GM12878 (cell line): ENCODE data around the gene SEPHS2. TPM values are rescaled to one million over a fixed set of nuclear protein-coding genes. Genes with fewer than 3 reads are reported as not detected.

Source experiments
- ATAC-seq: fragments of 200-7000 bp; cut with Tn5 transposase; 3 replicates; pipeline ENCODE4 v1.9.1; 2020; ENCODE audit warnings: mild to moderate bottlenecking, moderate library complexity
- BruUV-seq: library from RNA; stranded (reverse); fragments of 400-500 nt; replicated peaks from 2 replicates; lab custom pipeline; 2021; lab: Mats Ljungman, UMichigan
- CTCF ChIA-PET: fragments of 300-600 bp; sonication (Branson Sonifier 250); formaldehyde crosslinking; extraction: SDS; loops from one replicate; lab custom pipeline; 2021; ENCODE audit warnings: inconsistent platforms; lab: Yijun Ruan, JAX
- POLR2A ChIA-PET: fragments of 350-600 bp; formaldehyde crosslinking; extraction: SDS; loops from one replicate; lab custom pipeline; 2021; ENCODE audit warnings: inconsistent platforms; lab: Charles Lee
- RAD21 ChIA-PET: fragments of 300-600 bp; sonication (Branson Sonifier 250); formaldehyde crosslinking; loops from one replicate; lab custom pipeline; 2023; ENCODE audit warnings: antibody characterized with exemption; ENCODE audit not compliant: unreplicated experiment; lab: Charles Lee
- SMC1A ChIA-PET: fragments of 300-600 bp; sonication (Branson Sonifier 250); formaldehyde crosslinking; loops from one replicate; lab custom pipeline; 2023; ENCODE audit not compliant: unreplicated experiment, uncharacterized antibody; lab: Charles Lee
- DNase-seq: peaks from one replicate; pipeline ENCODE4 v3.0.0-alpha.2; 2011; ENCODE audit warnings: low read depth, low spot score
- FAIRE-seq: peaks from 3 replicates; lab custom pipeline; 2011; peaks lifted over from hg19 to GRCh38; lab: Jason Lieb, UNC
- H2AFZ ChIP-seq: 2 replicates; pipeline ENCODE4 v1.6.0; 2011; ENCODE audit warnings: low read depth, low read length, control low read depth; ENCODE audit not compliant: control insufficient read depth
- H3K27ac ChIP-seq: 2 replicates; pipeline ENCODE4 v1.5.1; 2011; ENCODE audit warnings: control low read depth; ENCODE audit not compliant: control insufficient read depth, insufficient read depth
- H3K27me3 ChIP-seq, 2 experiments: replicated peaks in 1 of 2; 2 replicates each; pipeline versions ENCODE4 v1.6.0 to v1.6.1; 2011; ENCODE audit warnings: low read length in 1 of 2; ENCODE audit not compliant: control insufficient read depth in 2 of 2, insufficient read depth in 2 of 2
- H3K36me3 ChIP-seq, 2 experiments: 2 replicates each; pipeline ENCODE4 v1.5.1; 2011; ENCODE audit warnings: low read length in 1 of 2; ENCODE audit not compliant: control insufficient read depth in 2 of 2, insufficient read depth in 2 of 2
- H3K4me1 ChIP-seq: 2 replicates; pipeline ENCODE4 v1.6.1; 2011; ENCODE audit warnings: mild to moderate bottlenecking, low read length, moderate library complexity, mixed read lengths; ENCODE audit not compliant: control insufficient read depth, insufficient read depth
- H3K4me2 ChIP-seq: 2 replicates; pipeline ENCODE4 v1.6.0; 2011; ENCODE audit warnings: control low read depth; ENCODE audit not compliant: control insufficient read depth, insufficient read depth
- H3K4me3 ChIP-seq: fragments of 200-600 bp; sonication (generic); 2 replicates; pipeline ENCODE4 v1.5.1; 2016
- H3K79me2 ChIP-seq: 2 replicates; pipeline ENCODE4 v1.6.0; 2011; ENCODE audit warnings: low read length; ENCODE audit not compliant: control insufficient read depth, insufficient read depth
- H3K9ac ChIP-seq: 2 replicates; pipeline ENCODE4 v1.8.0; 2011; ENCODE audit warnings: low read length, control low read depth, mixed read lengths; ENCODE audit not compliant: control insufficient read depth, insufficient read depth
- H3K9me3 ChIP-seq: replicated peaks from 3 replicates; pipeline ENCODE4 v1.5.1; 2011; ENCODE audit warnings: mild to moderate bottlenecking, low read length; ENCODE audit not compliant: control insufficient read depth, insufficient read depth
- H4K20me1 ChIP-seq: 2 replicates; pipeline ENCODE4 v1.6.0; 2011; ENCODE audit not compliant: control insufficient read depth, insufficient read depth
- ATF2 ChIP-seq: IDR thresholded peaks from 2 replicates; pipeline ENCODE4 v1.6.1; 2012; ENCODE audit warnings: low read length, inconsistent platforms
- ESRRA ChIP-seq: IDR thresholded peaks from 2 replicates; pipeline ENCODE4 v1.6.1; 2012; ENCODE audit warnings: mild to moderate bottlenecking, low read length, improper control_type of control experiment
- IRF3 ChIP-seq: fragments of 450-650 bp; IDR thresholded peaks from 2 replicates; pipeline ENCODE4 v1.6.1; 2014; ENCODE audit warnings: mild to moderate bottlenecking
- MLLT1 ChIP-seq: fragments of 450-650 bp; IDR thresholded peaks from 2 replicates; pipeline ENCODE4 v1.6.1; 2016; ENCODE audit warnings: mild to moderate bottlenecking
- NFXL1 ChIP-seq: fragments of 450-650 bp; IDR thresholded peaks from 2 replicates; pipeline ENCODE4 v1.6.1; 2017; ENCODE audit warnings: antibody characterized with exemption, mild to moderate bottlenecking, borderline replicate concordance
- NFYA ChIP-seq: IDR thresholded peaks from 2 replicates; pipeline ENCODE4 v1.6.1; 2011; ENCODE audit warnings: low read depth, mild to moderate bottlenecking, low read length, improper control_type of control experiment, borderline replicate concordance
- PKNOX1 ChIP-seq: fragments of 450-650 bp; IDR thresholded peaks from 2 replicates; pipeline ENCODE4 v1.6.1; 2016; ENCODE audit warnings: mild to moderate bottlenecking
- RB1 ChIP-seq: fragments of 450-650 bp; formaldehyde crosslinking; IDR thresholded peaks from 2 replicates; pipeline ENCODE4 v1.6.1; 2017; ENCODE audit warnings: mild to moderate bottlenecking, borderline replicate concordance
- RCOR1 ChIP-seq: conservative IDR thresholded peaks from 2 replicates; pipeline ENCODE4 v1.6.1; 2012; ENCODE audit warnings: low read depth, low read length, improper control_type of control experiment
- RELA ChIP-seq: fragments of 450-650 bp; IDR thresholded peaks from 2 replicates; pipeline ENCODE4 v1.8.0; 2014; ENCODE audit warnings: borderline replicate concordance; ENCODE audit not compliant: partially characterized antibody
- SMAD5 ChIP-seq: IDR thresholded peaks from 2 replicates; pipeline ENCODE4 v1.6.1; 2016; ENCODE audit warnings: antibody characterized with exemption, low read depth
- TCF12 ChIP-seq: IDR thresholded peaks from 2 replicates; pipeline ENCODE4 v1.6.1; 2011; ENCODE audit warnings: low read depth, mild to moderate bottlenecking, low read length
- ZNF217 ChIP-seq: fragments of 450-650 bp; IDR thresholded peaks from 2 replicates; pipeline ENCODE4 v1.6.1; 2017; ENCODE audit warnings: antibody characterized with exemption, mild to moderate bottlenecking
- ZNF687 ChIP-seq: fragments of 450-650 bp; IDR thresholded peaks from 2 replicates; pipeline ENCODE4 v1.6.1; 2017; ENCODE audit warnings: mild to moderate bottlenecking, moderate library complexity
- WGBS: methylation state at CpG from one replicate; pipeline ENCODE4 v1.1.6; 2016; ENCODE audit warnings: low lambda C conversion rate; ENCODE audit not compliant: insufficient replicate concordance, insufficient coverage; ENCODE audit errors: missing lambda C conversion rate; 5-methylcytosine and 5-hydroxymethylcytosine counted together
- in situ Hi-C: fragments of 300-500 bp; cut with MboI; formaldehyde crosslinking; loops from 9 replicates; pipeline ENCODE4 v1.14.3; 2018; ENCODE audit warnings: mixed read lengths
- intact Hi-C: fragments of 100-400 bp; cut with micrococcal nuclease; formaldehyde crosslinking; loops from one replicate; pipeline ENCODE4 v1.14.2; 2022; ENCODE audit not compliant: unreplicated experiment
- polyA plus RNA-seq, 11 experiments: library from polyadenylated mRNA; depleted of rRNA in 4 of 11; unstranded in 6 of 11; stranded (reverse) in 5 of 11; fragments of >200 nt; fragmentation: Nextera tagmentation in 4 of 11; fragmentation: Illumina TruSeq in 1 of 11; extraction: Ambion mirVana in 4 of 11; extraction: Trizol in 1 of 11; gene quantifications; 1 replicate in 1 of 11; 2 replicates in 10 of 11; pipeline versions ENCODE4 v1.2.1 to v1.2.3, GENCODE V29; 2011 to 2016; ENCODE audit warnings: inconsistent platforms in 2 of 11, missing spikeins in 2 of 11, low read depth in 1 of 11
- total RNA-seq, 4 experiments: library from RNA; depleted of rRNA in 3 of 4; stranded (reverse); fragments of >200 nt in 3 of 4; fragmentation: Illumina TruSeq in 1 of 4; extraction: Trizol in 1 of 4; gene quantifications; 2 replicates each; pipeline versions ENCODE4 v1.2.1 to v1.2.3, GENCODE V29; 2013 to 2021

Gene SEPHS2
- total and polyA plus RNA-seq, 10 of the 15 experiments (the other 5 are each of a cell fraction or from before 2014, with no cell fraction given) = 21.6 to 99.8 (median 72.9) TPM

- ChIA-PET POLR2A (interaction anchor here (0.6 to 1.3 kb wide), 5 partner anchors 14 to 328 kb away, joined by 3 to 4 read pairs (median 3); no protein-coding TSS in a partner anchor), SMC1A (no interaction called here), CTCF (interaction anchor here (0.9 kb wide), 1 partner anchor 101 kb away, joined by 3 read pairs; no protein-coding TSS in a partner anchor), RAD21 (interaction anchor here (1.6 kb wide), 1 partner anchor 101 kb away, joined by 5 read pairs; the partner anchor contains the start of gene ZNF747)
- no peak for FAIRE-seq
- in situ Hi-C loops = no loop called here
- Histone ChIP-seq H3K4me2 (no peak overlapping the region), H3K4me3 (no peak overlapping the region), H3K27me3 (no peaks in the 10 kb centered on the region), H3K79me2 (peaks cover 2% of the 10 kb centered on the region), H3K9me3 (no peaks in the 10 kb centered on the region), H3K9ac (no peak overlapping the region), H3K4me1 (peaks cover 16% of the 10 kb centered on the region), H3K27ac (no peak overlapping the region), H2AFZ (no peak overlapping the region), H4K20me1 (no peaks in the 10 kb centered on the region), H3K36me3 (no peaks in the 10 kb centered on the region)
- TF ChIP-seq TCF12 (no peak), ZNF687 (no peak), RB1 (no peak), RELA (no peak), RCOR1 (no peak), MLLT1 (no peak), ATF2 (no peak), ZNF217 (no peak), ESRRA (no peak), SMAD5 (no peak), NFXL1 (no peak), IRF3 (no peak), NFYA (no peak), PKNOX1 (no peak)
- BruUV-seq = no TSS peak
- ATAC-seq = no peak
- no peak for DNase-seq
- WGBS = 47% methylated on average over 4 of the region's 4 CpGs
- intact Hi-C loops = no loop called here
Measured at GRCh38 chr16:30434852-30435251, 10.8 kb downstream of the SEPHS2 start.
